Hematopoietic multipotent progenitor cell treated with erythropoietin and hydrocortisone succinate and interleukin-3 and kit ligand, for 8 days (in vitro differentiated cells): ENCODE results near the gene MPEG1.

Experiments used
- DNase-seq: peaks from one replicate; pipeline ENCODE4 v3.0.0-alpha.2; 2015

The MPEG1 gene

GRCh38 chr11:59212744-59213631, at the start of gene MPEG1:
MPEG1 (minus strand) TSS chr11:59212927; CDS start chr11:59212865, 62 bp downstream.
- DNase-seq = no peak

GRCh38 chr11:59262177-59262818, 49.6 kb upstream of the MPEG1 start:
- DNase-seq = no peak

- DNase-seq = no peak
Observed at GRCh38 chr11:59261150-59261549, 48.4 kb upstream of the MPEG1 start.

- DNase-seq = no peak
Observed at GRCh38 chr11:59259867-59260475, 47.2 kb upstream of the MPEG1 start.

GRCh38 chr11:59259047-59259446, 46.3 kb upstream of the MPEG1 start:
- no peak for DNase-seq

GRCh38 chr11:59255281-59255680, 42.6 kb upstream of the MPEG1 start:
- DNase-seq = no peak

GRCh38 chr11:59254286-59254685, 41.6 kb upstream of the MPEG1 start:
- no peak for DNase-seq

GRCh38 chr11:59253001-59253400, 40.3 kb upstream of the MPEG1 start:
- DNase-seq = no peak

- no peak for DNase-seq
Observed at GRCh38 chr11:59249535-59249934, 36.8 kb upstream of the MPEG1 start.

GRCh38 chr11:59247531-59248227, 35.0 kb upstream of the MPEG1 start:
- DNase-seq = peak; percentile 13

GRCh38 chr11:59243633-59244032, 30.9 kb upstream of the MPEG1 start:
- no peak for DNase-seq

GRCh38 chr11:59240322-59240721, 27.6 kb upstream of the MPEG1 start:
- no peak for DNase-seq

- DNase-seq = no peak
Observed at GRCh38 chr11:59226396-59226795, 13.7 kb upstream of the MPEG1 start.

- DNase-seq = no peak
Observed at GRCh38 chr11:59225017-59225416, 12.3 kb upstream of the MPEG1 start.

- DNase-seq = no peak
Observed at GRCh38 chr11:59224351-59224928, 11.7 kb upstream of the MPEG1 start.

- DNase-seq = no peak
Observed at GRCh38 chr11:59223611-59224010, 10.9 kb upstream of the MPEG1 start.

- no peak for DNase-seq
Observed at GRCh38 chr11:59223177-59223576, 10.4 kb upstream of the MPEG1 start.

GRCh38 chr11:59222464-59223060, 9.8 kb upstream of the MPEG1 start:
- no peak for DNase-seq

GRCh38 chr11:59221441-59221840, 8.7 kb upstream of the MPEG1 start:
- no peak for DNase-seq

- no peak for DNase-seq
Observed at GRCh38 chr11:59219836-59220235, 7.1 kb upstream of the MPEG1 start.

- no peak for DNase-seq
Observed at GRCh38 chr11:59218893-59219292, 6.2 kb upstream of the MPEG1 start.

GRCh38 chr11:59218319-59218718, 5.6 kb upstream of the MPEG1 start:
- DNase-seq = no peak
